Heart left ventricle (tissue), 13 donors: ENCODE data around the gene FREM2.

Experiments
- CTCF ChIP-seq, 12 donors: fragments of 200-600 bp; sonication (generic) in 4 of 12; IDR thresholded peaks; one replicate each; pipeline versions ENCODE4 v1.5.0 to v1.8.0; 2018 to 2022; ENCODE audit warnings: antibody characterized with exemption in 12 of 12, mild to moderate bottlenecking in 5 of 12
- POLR2A ChIP-seq, 2 donors: fragments of 450-650 bp; IDR thresholded peaks; one replicate each; pipeline ENCODE4 v1.6.1; 2017; ENCODE audit warnings: antibody characterized with exemption in 2 of 2, mild to moderate bottlenecking in 2 of 2, moderate library complexity in 2 of 2
- donor health status: ischemic (EF 13 %, LVEDD 7.1; RV severe dilation, severe dysfunction).
- donor health status: DM: no; HTN: yes; CAD: no.
- donor health status: DM: no; HTN: no; CAD: no.
- donor health status: ischemic (EF 25% LVEDD 6.9; RV normal size, moderate dysfunction).
- donor health status: ischemic (EF 25% LVEDD 5.7; RV mildly dilated, moderate dysfunction).
- donor health status: ischemic (EF 35%, LVEDD 5.7; RV mildly dilated, moderate dysfunction).
- donor health status: nonischemic (EF 11% LVEDD 7.7; RV severe dilation, severe dysfunction).
- donor health status: DM: yes; HTN: yes; CAD: no.
- donor health status: PGD.
- donor health status: ischemic (EF 29% LVEDD 5.4; RV normal size, mild dysfunction).
- donor health status: nonischemic (EF 23%, LVEDD 6.1; RV moderate dilation, normal function).

GRCh38 chr13:38908574-38908973, 221.7 kb downstream of the FREM2 start:
- no peak for TF ChIP-seq CTCF (IDR thresholded peaks at IDR 0.05)
- no peak for TF ChIP-seq POLR2A (IDR thresholded peaks at IDR 0.05)
